ENCODE data around the gene EDEM3. TPM values are rescaled to one million over a fixed set of nuclear protein-coding genes. Genes with fewer than 3 reads are reported as not detected.

Gene EDEM3
- total and polyA plus RNA-seq, 2 donors (not counting 1 experiment from before 2014, with no cell fraction given) = 4.3 to 20.9 TPM

- Mint-ChIP-seq H3K27ac (no peak overlapping the region), H3K9me3 (ENCODE audit: insufficient read depth) (peaks cover 3% of the 10 kb centered on the region), H3K4me1 (no peaks in the 10 kb centered on the region), H3K27me3 (peaks cover 19% of the 10 kb centered on the region), H3K4me3 (no peak overlapping the region)
- no peak for TF ChIP-seq EZH2 (IDR thresholded peaks at IDR 0.05; ENCODE audit: borderline replicate concordance, insufficient read depth, low read depth, low read length, poor library complexity, severe bottlenecking)
- TF ChIP-seq CTCF (IDR thresholded peaks at IDR 0.05) = no peak
- no peak overlapping the region for H2AFZ ChIP-seq (ENCODE audit: insufficient read depth, low read depth, low read length, poor library complexity, severe bottlenecking)
- ChIA-PET CTCF (no interaction called here), POLR2A (no interaction called here)
- H3K27me3 ChIP-seq (replicated peaks in 1 of 4; ENCODE audit: control extremely low read depth in 1 of 4, control insufficient read depth in 3 of 4, insufficient read depth in 4 of 4, low read length in 3 of 4) = peaks cover 0 to 6% (median 0%) of the 10 kb centered on the region in 4 experiments
- no peak overlapping the region for H3K4me2 ChIP-seq (replicated peaks; ENCODE audit: low read depth, low read length, poor library complexity, severe bottlenecking)
- no peaks in the 10 kb centered on the region for H3K9me3 ChIP-seq (ENCODE audit: control extremely low read depth in 1 of 3, control insufficient read depth in 2 of 3, insufficient read depth in 1 of 3, low read length in 2 of 3)
- no peaks in the 10 kb centered on the region for H3K36me3 ChIP-seq (replicated peaks in 1 of 2; ENCODE audit: control extremely low read depth in 1 of 2, control insufficient read depth in 1 of 2, extremely low read depth in 1 of 2, insufficient read depth in 2 of 2, low read length in 1 of 2)
- 86% methylated on average over 1 of the region's 5 CpGs for WGBS (ENCODE audit: insufficient coverage)
- H3K9ac ChIP-seq (ENCODE audit: low read length) = no peak overlapping the region
- H4K20me1 ChIP-seq (ENCODE audit: control insufficient read depth, insufficient read depth, low read length, poor library complexity, severe bottlenecking) = no peaks in the 10 kb centered on the region
- ATAC-seq (ENCODE audit: low read depth) = no peak
- no peak overlapping the region for H3K27ac ChIP-seq (ENCODE audit: low read length in 2 of 2)
- intact Hi-C loops (cut with micrococcal nuclease) = no loop called here
- no peak overlapping the region for H3K4me3 ChIP-seq (ENCODE audit: control extremely low read depth in 1 of 5, extremely low read depth in 1 of 5, insufficient read depth in 1 of 5, low read depth in 2 of 5, low read length in 4 of 5)
- H3K79me2 ChIP-seq (ENCODE audit: control insufficient read depth, insufficient read depth, low read length) = no peaks in the 10 kb centered on the region
- H3K4me1 ChIP-seq (ENCODE audit: control insufficient read depth in 2 of 2, insufficient read depth in 2 of 2, low read length in 2 of 2) = no peaks in the 10 kb centered on the region
- no peak for DNase-seq
Measured at GRCh38 chr1:184650177-184650866, 104.3 kb downstream of the EDEM3 start.

- H3K27ac Mint-ChIP-seq = no peak overlapping the region
Measured at GRCh38 chr1:184649451-184649888, 105.2 kb downstream of the EDEM3 start.

More at GRCh38 chr1:184649451-184649888, 105.2 kb downstream of the EDEM3 start:
- no peaks in the 10 kb centered on the region for H3K36me3 ChIP-seq (replicated peaks in 1 of 2; ENCODE audit: control extremely low read depth in 1 of 2, control insufficient read depth in 1 of 2, extremely low read depth in 1 of 2, insufficient read depth in 2 of 2, low read length in 1 of 2)
- ChIA-PET CTCF (no interaction called here), POLR2A (no interaction called here)
- TF ChIP-seq EZH2 (IDR thresholded peaks at IDR 0.05; ENCODE audit: borderline replicate concordance, insufficient read depth, low read depth, low read length, poor library complexity, severe bottlenecking) = no peak
- no peak for TF ChIP-seq CTCF (IDR thresholded peaks at IDR 0.05)
- no peak overlapping the region for H3K4me3 ChIP-seq (ENCODE audit: control extremely low read depth in 1 of 5, extremely low read depth in 1 of 5, insufficient read depth in 1 of 5, low read depth in 2 of 5, low read length in 4 of 5)
- Mint-ChIP-seq H3K9me3 (ENCODE audit: insufficient read depth) (peaks cover 3% of the 10 kb centered on the region), H3K4me1 (no peaks in the 10 kb centered on the region), H3K4me3 (no peak overlapping the region), H3K27me3 (peaks cover 20% of the 10 kb centered on the region)
- no peaks in the 10 kb centered on the region for H3K4me1 ChIP-seq (ENCODE audit: control insufficient read depth in 2 of 2, insufficient read depth in 2 of 2, low read length in 2 of 2)
- H3K9ac ChIP-seq (ENCODE audit: low read length) = no peak overlapping the region
- no peaks in the 10 kb centered on the region for H3K9me3 ChIP-seq (ENCODE audit: control extremely low read depth in 1 of 3, control insufficient read depth in 2 of 3, insufficient read depth in 1 of 3, low read length in 2 of 3)
- no peaks in the 10 kb centered on the region for H4K20me1 ChIP-seq (ENCODE audit: control insufficient read depth, insufficient read depth, low read length, poor library complexity, severe bottlenecking)
- H3K79me2 ChIP-seq (ENCODE audit: control insufficient read depth, insufficient read depth, low read length) = no peaks in the 10 kb centered on the region
- no peak for DNase-seq
- peaks cover 0 to 6% (median 0%) of the 10 kb centered on the region in 4 experiments for H3K27me3 ChIP-seq (replicated peaks in 1 of 4; ENCODE audit: control extremely low read depth in 1 of 4, control insufficient read depth in 3 of 4, insufficient read depth in 4 of 4, low read length in 3 of 4)
- intact Hi-C loops (cut with micrococcal nuclease) = no loop called here
- H2AFZ ChIP-seq (ENCODE audit: insufficient read depth, low read depth, low read length, poor library complexity, severe bottlenecking) = no peak overlapping the region
- 73% methylated on average over 6 of the region's 7 CpGs for WGBS (ENCODE audit: insufficient coverage)
- ATAC-seq (ENCODE audit: low read depth) = no peak
- no peak overlapping the region for H3K27ac ChIP-seq (ENCODE audit: low read length in 2 of 2)
- no peak overlapping the region for H3K4me2 ChIP-seq (replicated peaks; ENCODE audit: low read depth, low read length, poor library complexity, severe bottlenecking)
